Stimulated activated CD8-positive, alpha-beta memory T cell treated with anti-CD3 and anti-CD28 coated beads, Interleukin-12 subunit alpha, Interleukin-12 subunit beta, amount 100 ng/mL, for 24 hours (primary cell): ENCODE measurements around the gene TUBGCP3.
"Not testable (repeated sequence)": the region's sequence is repeated elsewhere in the genome, so short reads cannot be mapped to it uniquely, and the experiment has no call there.

Experiments
- DNase-seq: peaks from one replicate; pipeline ENCODE4 v3.0.0-alpha.2; 2020; ENCODE audit errors: extremely low read depth

TUBGCP3 gene, protein sequence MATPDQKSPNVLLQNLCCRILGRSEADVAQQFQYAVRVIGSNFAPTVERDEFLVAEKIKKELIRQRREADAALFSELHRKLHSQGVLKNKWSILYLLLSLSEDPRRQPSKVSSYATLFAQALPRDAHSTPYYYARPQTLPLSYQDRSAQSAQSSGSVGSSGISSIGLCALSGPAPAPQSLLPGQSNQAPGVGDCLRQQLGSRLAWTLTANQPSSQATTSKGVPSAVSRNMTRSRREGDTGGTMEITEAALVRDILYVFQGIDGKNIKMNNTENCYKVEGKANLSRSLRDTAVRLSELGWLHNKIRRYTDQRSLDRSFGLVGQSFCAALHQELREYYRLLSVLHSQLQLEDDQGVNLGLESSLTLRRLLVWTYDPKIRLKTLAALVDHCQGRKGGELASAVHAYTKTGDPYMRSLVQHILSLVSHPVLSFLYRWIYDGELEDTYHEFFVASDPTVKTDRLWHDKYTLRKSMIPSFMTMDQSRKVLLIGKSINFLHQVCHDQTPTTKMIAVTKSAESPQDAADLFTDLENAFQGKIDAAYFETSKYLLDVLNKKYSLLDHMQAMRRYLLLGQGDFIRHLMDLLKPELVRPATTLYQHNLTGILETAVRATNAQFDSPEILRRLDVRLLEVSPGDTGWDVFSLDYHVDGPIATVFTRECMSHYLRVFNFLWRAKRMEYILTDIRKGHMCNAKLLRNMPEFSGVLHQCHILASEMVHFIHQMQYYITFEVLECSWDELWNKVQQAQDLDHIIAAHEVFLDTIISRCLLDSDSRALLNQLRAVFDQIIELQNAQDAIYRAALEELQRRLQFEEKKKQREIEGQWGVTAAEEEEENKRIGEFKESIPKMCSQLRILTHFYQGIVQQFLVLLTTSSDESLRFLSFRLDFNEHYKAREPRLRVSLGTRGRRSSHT

DNA sequence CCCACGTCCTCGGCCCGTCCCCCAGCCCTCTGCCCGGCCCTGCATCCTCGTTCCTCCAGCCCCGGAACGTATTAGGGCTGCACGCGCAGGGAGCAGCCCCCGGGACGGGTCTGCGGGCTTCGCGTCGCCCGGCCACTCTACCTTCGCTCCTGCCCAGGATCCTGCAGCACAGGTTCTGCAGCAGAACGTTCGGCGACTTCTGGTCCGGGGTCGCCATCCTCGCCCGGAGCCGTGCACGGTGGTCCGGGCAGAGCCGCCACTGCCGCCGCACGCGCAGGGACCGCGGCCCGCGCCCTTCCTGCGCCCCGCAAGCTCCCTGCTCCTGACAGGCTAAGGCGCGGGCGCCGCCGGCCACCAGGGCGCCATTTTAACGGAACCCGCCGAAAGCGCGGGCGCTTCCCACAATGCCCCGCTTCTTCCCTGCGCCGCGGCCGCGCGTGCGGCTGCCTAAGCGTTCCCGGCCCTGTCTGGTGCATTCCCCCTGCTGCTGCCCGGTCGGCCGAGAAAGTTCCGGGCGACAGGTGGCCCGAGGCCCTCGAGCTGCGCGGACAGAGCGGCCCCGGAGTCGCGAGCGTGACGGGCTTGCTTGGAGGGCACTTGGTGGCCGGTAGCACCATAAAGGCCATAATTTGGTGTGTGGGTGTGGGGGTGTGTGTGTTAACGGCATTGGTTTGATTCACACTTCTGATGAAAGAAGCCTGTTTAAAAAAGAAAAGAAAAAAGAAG is at the start of gene TUBGCP3:
TUBGCP3 (minus strand) TSS at position 390 of the 726 bp plus-strand sequence; CDS start at position 217, 173 bp downstream.
- DNase-seq, result peak; percentile 47

DNA sequence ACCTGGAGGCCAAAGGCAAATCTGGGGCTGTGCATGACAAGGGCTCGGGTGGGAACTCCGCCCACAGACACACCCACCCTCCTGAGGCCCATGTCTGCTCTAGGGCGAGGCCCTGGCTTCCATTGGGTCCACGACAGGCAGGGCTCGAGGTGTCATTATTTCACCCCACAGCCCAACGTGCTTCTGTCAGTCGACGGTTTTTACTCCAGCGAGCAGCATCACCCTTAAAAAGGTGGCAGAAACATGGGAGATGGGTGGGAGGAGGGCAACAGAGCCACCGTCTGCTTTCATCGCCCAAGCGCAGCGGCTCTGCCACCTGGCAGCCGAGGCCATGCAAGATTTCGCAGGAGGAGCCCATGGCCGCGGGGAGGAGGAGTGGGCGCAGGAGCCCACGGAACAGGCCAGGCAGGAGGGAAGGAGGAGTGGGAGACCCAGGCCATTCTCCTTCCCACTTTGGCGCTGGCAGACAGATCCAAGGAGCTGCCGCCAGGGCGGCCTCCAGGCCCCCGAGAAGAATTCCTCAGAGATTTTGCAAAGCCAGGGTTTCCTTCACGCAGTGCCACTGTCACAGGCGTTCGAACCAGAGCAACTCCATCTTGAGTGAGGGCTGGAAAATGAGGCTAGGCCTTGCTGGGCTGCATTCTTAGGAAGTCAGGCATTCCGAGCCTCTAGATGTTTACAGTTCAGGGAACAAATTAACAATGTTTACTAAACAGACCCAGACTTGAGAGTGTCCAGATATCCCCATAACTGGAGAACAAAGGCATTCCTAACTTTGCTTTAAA is 49.3 kb upstream of the TUBGCP3 start:
- DNase-seq, result no peak

DNA sequence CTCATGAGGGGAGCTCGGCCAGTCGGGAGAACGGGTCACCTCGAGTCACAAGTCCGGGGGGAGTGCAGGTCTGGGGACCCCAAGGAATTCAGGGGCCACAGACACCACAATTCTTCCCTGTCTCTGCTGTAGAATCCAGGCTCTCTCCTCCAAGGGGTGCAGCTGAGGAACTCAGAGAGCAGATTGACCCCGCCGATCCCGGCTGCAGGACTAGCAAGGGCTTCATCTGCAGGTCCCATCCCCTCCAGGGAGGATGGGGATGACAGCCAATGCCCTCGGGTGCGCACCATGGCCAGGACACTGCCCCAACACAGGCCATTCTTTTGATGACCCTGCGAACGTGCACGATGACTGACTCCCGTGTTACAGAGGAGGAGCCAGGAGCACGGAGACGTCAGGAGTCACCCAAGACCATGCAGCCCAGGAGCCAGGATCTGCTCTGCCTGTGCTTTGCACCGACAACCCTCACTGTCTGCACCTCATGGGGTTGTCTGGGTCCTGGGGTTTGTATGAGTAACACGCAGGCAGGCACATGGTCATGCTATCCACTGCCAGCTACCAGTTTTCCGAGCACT is 48.5 kb upstream of the TUBGCP3 start:
- no peak for DNase-seq

DNA sequence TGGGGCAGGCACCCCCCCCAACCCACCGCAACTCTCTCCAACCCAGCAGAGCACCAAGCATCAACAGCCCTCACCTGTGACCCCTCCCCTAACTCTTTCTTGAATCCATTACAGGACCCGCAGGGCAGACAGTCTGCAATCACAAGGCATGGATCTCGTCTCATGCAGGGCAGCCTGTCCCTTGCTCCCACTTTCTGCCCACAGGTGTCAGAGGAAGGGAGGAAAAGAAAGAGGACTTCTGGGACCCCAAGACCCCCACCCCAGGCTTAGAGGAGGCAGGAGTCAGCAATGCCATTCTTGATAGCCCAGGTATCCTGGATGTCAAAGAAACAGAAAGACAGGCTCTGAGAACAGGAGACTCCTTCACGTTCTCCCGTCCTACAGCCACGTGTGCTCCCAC is 47.4 kb upstream of the TUBGCP3 start:
- DNase-seq, result no peak

DNA sequence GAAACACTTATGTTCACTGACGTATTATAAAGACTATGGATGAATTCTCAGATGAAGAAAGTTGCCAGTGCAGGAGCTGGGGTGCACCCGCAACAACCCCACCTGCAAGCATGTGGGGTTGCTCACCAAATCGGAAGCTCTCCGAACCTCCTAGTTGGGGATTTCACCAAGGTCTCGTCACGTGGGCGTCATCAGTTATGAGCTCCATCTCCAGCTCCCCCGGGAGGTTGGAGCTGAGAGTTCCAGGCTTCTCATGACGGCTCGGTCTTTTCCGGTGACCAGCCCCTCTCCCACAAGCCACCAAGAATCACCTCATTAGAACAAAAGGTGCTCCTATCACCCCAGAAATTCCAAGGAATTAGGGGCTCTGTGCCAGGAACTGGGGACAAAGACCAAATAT is 46.1 kb upstream of the TUBGCP3 start:
- no peak for DNase-seq

DNA sequence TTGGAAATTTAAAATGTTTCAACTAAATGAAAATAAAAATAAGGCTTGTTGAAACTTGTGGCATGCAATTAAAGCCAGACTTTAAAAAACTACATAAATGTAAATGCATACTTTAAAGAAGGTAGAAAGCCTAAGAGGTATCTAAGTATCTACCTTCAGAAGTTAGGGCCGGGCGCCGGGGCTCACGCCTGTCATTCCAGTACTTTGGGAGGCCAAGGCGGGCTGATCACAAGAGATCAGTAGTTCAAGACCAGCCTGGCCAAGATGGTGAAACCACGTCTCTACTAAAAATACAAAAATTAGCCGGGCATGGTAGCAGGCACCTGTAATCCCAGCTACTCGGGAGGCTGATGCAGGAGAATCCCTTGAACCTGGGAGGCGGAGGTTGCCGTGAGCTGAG is 42.3 kb upstream of the TUBGCP3 start:
- not testable (repeated sequence) for DNase-seq

DNA sequence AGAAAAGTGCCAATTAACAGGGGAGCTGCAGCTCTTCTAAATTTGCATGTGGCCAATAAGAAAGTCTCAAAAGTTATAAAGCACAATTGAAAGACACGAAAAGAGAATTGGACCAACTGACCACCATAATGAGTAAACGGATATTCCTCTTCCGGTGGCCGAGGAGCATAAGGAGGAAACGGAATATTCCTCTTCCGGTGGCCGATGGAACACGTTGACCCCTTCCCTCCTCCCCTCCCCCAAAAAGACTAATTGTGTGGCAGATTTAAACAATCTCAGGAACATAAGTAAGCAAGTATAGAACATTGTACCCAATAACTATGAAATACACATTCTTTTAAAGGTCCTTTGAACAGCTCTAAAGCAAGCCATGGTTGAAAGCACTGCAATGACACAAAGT is 41.2 kb upstream of the TUBGCP3 start:
- DNase-seq, result no peak

DNA sequence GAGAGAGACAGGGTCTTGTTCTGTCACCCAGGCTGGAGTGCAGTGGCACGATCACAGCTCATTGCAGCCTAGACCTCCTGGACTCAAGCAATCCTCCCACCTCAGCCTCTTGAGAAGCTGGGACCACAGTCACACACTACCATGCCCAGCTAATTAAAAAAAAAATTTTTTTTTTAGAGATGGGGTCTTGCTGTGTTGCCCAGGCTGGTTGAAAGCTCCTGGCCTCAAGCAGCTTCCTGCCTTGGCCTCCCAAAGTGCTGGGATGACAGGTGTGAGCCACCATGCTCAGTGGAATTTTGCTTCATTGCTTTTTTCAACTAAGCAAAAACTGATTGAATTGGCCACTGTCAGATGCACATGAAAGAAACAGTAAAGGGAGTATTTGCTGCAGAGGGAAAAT is 39.7 kb upstream of the TUBGCP3 start:
- DNase-seq, result not testable (repeated sequence)

DNA sequence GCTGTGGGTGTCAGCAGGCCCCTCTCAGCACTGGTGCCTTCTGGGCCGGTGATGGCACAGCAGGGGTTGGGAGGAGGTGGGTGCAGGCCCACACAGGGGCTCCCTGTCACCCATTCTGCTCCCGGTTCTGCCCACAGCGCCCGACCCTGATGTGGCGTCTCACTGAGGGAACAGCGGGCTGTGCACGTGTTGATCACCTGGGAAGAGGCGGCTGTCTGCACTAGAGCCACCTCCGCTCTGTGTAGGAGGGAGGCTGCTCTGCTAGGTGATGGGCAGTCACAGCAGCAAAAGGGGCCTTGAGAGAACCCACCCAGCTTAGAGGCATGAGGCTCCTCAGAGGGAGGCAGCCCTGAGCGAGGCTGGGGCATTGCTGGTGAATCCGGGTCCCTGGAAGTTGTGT is 39.2 kb upstream of the TUBGCP3 start:
- no peak for DNase-seq

DNA sequence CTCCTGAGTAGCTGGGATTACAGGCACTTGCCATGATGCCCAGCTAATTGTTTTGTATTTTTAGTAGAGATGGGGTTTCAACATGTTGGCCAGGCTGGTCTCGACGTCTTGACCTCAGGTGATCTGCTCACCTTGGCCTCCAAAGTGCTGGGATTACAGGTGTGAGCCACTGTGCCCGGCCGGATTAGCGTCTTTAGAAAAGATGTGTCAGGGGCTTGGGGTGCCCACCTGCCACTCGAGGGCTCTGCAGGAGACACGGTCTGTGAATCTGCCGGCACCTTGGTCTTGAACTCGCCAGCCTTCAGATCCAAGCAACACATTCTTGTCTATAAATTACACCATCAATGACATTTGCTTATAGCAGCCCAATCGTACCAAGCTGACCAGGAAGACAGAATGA is 38.8 kb upstream of the TUBGCP3 start:
- DNase-seq, result no peak

DNA sequence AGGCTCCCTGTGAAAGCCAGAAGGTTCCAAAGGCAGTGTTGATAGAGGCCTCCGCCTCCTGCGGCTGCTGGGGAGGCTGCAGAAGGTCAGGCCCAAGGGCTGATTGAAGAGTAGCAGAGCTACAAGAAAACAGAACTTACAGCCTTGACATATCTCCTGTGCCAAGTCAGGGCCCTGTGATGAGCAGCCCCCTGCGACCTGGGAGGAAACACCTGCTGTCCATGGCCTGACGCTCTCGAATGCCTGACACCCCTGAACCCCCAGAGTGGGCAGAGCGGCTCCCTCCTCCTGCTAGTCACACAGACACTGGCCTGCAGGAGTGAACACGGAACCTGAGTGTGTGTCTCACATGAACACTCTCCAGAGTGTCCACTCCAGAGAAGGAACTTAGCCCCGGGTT is 38.2 kb upstream of the TUBGCP3 start:
- no peak for DNase-seq

DNA sequence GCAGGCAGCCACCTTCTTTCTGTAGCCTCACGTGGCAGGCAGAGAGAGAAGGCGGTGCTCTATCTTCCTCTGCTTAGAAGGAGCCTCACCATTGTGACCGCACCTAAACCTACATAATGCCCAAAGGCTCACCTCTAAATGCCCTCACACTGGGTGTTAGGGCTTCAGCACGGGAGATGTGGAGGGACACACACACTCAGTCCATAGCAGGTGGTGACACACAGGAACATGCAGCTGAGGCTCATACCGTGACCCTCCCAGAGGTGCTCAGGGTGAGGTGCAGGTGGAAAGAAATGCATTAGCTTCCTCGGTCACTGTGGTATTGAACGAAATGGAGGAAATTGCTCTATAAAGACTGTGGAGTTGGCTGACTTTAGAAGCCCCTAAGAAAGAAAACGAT is 37.7 kb upstream of the TUBGCP3 start:
- DNase-seq, result no peak

DNA sequence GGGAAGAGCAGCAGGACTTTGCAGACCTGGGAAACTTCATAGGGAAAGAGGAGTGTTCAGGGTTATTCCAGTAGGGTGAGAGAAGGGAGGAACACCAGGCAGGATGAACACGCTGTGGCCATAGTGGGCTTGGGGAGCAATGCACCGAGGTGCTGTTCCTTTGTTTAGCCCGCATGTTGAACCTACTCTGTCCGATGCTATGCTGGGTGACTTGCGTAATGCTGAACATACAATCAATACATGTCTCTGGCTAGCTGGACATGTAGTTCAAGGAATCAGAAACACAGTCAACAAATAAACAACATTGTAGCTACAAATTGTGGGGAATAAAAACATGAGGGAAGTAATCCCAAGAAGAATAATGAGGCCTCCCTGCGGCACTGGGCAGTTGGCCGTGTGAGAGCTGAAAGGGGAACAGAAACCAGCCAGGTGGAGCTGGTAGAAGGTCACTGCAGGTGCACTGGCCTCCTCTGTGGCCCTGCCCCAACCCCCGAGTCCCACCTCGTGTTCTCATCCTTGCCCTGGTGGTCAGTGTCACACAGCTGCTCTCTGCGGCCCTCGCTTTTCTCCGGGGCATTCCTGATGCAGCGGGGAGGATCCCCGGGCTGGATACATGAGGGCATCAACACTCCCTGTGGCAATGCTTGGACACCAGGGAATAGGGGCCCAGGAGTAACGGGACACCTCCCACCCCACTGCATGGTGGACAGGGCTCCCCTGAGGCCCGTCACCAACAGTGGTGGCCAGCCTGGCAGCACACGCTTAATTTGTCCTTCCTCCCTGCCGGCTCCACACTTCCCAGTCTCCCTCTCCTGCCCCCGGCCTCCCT is 36.9 kb upstream of the TUBGCP3 start:
- DNase-seq, result no peak

DNA sequence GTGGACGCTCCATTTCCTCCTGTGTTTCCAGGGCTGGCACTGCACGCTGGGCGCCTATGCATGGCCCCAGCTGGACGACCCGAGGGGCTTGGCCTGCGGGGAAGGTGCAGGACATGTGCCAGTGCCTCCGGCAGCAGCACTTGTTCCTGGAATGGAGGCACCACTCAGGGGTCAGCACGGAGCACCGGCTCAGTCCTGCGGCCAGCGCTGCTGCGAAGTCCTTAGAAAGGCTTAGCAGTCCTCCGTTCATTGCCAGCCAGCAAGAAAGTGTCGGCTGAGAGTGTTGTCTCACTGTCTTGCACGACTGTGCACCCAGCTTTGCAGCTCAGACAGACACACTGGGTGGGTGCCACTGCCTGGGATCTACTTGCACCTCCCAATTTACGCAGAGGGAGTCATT is 36.1 kb upstream of the TUBGCP3 start:
- no peak for DNase-seq

DNA sequence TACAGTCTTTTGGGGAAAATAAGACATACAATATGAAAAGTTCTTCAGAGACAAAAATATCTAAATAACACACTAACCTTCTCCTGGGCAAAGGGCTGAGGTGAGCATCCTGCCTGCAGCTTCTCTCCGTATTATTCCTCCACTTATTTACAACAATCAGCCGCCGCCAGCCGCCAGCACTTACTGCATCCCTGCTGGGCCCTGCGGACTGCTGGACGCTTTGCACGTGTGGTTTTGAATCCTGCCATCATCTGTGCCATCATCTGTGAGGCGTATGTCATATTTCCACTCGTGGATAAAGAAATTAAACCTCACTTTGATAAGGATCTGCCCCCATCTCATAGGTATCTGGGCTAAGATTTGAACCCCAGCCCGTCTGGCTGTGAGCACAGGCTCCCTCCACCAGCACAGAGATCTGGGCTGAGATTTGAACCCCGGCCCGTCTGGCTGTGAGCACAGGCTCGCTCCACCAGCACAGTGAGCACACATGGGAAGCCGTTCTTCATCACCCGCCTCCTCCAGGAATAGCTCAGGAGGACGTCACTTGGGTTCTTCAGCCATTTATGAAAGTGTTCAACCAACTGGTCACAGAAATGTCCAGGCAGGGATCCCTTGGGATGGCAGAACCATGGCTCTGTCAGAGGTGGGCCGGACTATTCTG is 35.2 kb upstream of the TUBGCP3 start:
- DNase-seq, result no peak

DNA sequence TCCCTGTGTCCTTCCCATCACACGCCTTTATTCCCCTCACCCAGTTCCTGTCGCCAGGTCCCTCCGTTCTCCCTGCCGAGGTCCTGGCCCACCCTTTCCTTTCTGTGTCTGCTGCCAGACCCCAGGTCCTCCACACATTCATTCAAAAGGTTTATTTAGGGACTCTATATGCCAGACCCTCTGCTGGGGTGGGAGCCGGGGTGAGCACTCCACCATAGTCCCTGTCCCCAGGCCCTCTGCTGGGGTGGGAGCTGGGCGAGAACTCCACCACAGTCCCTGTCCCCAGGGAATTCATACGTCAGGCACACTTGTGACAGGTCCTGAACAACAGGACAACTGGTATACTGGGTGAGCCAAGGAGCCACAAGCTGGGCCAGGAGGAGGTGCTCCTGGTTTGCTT is 34.4 kb upstream of the TUBGCP3 start:
- no peak for DNase-seq

DNA sequence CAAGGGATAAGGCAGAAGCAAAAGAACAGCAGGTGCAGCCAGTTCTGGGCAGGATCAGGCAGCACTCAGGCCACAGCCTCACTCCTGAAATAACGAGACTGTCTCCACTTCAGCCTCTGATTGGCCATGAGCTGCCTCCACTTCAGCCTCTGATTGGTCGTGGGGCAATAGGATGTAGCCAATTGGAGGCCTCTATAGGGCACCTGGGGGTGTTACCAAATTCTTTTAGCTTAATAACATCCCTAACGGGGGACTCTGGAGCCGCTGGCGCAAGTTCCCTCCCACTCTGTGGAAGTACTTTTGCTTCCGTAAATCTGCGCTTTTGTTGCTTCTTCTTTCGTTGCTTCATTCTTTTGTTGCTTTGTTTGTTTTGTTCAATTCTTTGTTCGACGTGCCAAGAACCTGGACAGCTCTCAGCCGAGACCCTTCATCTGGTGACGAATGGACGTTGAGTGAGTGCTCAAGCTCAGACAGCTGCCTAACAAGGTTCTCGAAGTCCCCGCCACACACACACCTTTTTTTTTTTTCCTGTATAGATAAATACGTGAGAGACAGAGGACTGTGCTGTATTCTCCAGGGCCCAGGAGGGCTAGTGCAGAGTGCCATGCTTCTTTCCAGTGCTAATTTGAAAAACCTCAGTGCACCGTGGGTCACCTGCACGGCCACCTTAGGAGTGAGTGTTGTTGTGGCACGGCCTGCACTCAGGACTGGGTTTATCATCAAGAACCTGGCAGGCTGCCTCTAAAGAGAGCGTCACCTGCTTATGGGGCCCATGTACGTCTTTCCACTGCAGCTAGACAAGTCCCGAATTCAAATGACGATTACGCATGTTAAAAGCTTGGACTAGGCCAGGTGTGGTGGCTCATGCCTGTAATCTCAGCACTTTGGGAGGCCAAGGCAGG is 32.0 kb upstream of the TUBGCP3 start:
- DNase-seq, result no peak

DNA sequence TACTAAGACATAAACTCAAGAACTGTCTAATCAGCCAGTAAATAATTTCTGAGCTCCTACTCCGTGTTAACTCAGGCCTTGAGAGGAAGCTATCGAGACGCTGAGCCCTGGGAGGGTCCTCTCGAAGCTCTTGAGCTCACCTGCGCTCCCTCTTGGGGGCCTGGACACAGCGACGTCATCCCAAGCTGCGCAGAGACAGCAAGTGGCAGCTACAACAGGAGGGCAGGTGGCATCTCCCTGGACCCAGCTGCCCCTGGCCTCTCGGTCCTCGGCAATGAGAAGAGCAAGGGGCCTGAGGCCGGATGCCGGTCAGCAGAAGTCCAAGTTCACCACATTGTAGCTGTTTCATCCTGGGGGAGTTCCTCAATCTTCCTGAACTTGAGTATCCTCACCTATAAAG is 30.5 kb upstream of the TUBGCP3 start:
- DNase-seq, result no peak
